AG10803 (cell line): ENCODE results near the gene MYOF.

Source experiments
- DNase-seq: peaks from one replicate; pipeline ENCODE4 v3.0.0; 2010; ENCODE audit warnings: low read depth
- H3K4me3 ChIP-seq: 2 replicates; pipeline ENCODE4 v1.5.1; 2011; ENCODE audit warnings: mild to moderate bottlenecking, low read length, control low read depth
- CTCF ChIP-seq: conservative IDR thresholded peaks from 2 replicates; pipeline ENCODE4 v1.5.1; 2011; ENCODE audit warnings: mild to moderate bottlenecking, low read length, control low read depth, inconsistent platforms

The MYOF gene

GRCh38 chr10:93346694-93347093 is 135.4 kb downstream of the MYOF start:
- TF ChIP-seq CTCF: no peak
- no peak overlapping the region for H3K4me3 ChIP-seq
- peak; percentile 13 for DNase-seq

GRCh38 chr10:93346108-93346507 is 136.0 kb downstream of the MYOF start:
- peak; percentile 47 for DNase-seq
- TF ChIP-seq CTCF: no peak

GRCh38 chr10:93344691-93345090 is 137.4 kb downstream of the MYOF start:
- DNase-seq: no peak
- no peak for TF ChIP-seq CTCF
- no peak overlapping the region for H3K4me3 ChIP-seq

More at GRCh38 chr10:93346108-93346507, 136.0 kb downstream of the MYOF start:
- H3K4me3 ChIP-seq: no peak overlapping the region

- TF ChIP-seq CTCF: no peak
- no peak for DNase-seq
- no peak overlapping the region for H3K4me3 ChIP-seq
Observed at GRCh38 chr10:93342921-93343320, 139.2 kb downstream of the MYOF start.

GRCh38 chr10:93342366-93342765 is 139.8 kb downstream of the MYOF start:
- DNase-seq: no peak
- H3K4me3 ChIP-seq: no peak overlapping the region
- TF ChIP-seq CTCF: no peak

- DNase-seq: peak; percentile 91
- TF ChIP-seq CTCF: no peak
- no peak overlapping the region for H3K4me3 ChIP-seq
Observed at GRCh38 chr10:93337309-93337721, 144.8 kb downstream of the MYOF start.

- H3K4me3 ChIP-seq: no peak overlapping the region
- TF ChIP-seq CTCF: no peak
- DNase-seq: no peak
Observed at GRCh38 chr10:93336678-93337077, 145.5 kb downstream of the MYOF start.
